ENCODE data around the gene ZNF672. TPM values are rescaled to one million over a fixed set of nuclear protein-coding genes. Genes with fewer than 3 reads are reported as not detected.
A peak's percentile ranks its signal among the peaks of the same experiment; 100 is the strongest.
"Not testable (repeated sequence)": the region's sequence is repeated elsewhere in the genome, so short reads cannot be mapped to it uniquely, and the experiment has no call there.

Gene ZNF672
- polyA plus RNA-seq = 22.4 TPM
- long read RNA-seq, donor 1, partial matches to known transcripts = 0 of 2 reads
- long read RNA-seq, donor 1, other reads (novel, unspliced or antisense) = 0 of 2 reads
- long read RNA-seq, donor 2, transcript ZNF672-201 (4 exons, 2,989 nt) = major isoform, 13 of 23 reads
- long read RNA-seq, donor 2, partial matches to known transcripts = 10 of 23 reads
- long read RNA-seq, donor 2, other reads (novel, unspliced or antisense) = 0 of 23 reads
- long read RNA-seq, donor 3 = 0 reads
- long read RNA-seq, donor 4 = 0 reads
- long read RNA-seq, donor 5, transcript ZNF672-201 (4 exons, 2,989 nt) = major isoform, 6 of 7 reads
- long read RNA-seq, donor 5, partial matches to known transcripts = 0 of 7 reads
- long read RNA-seq, donor 5, other reads (novel, unspliced or antisense) = 0 of 7 reads
- long read RNA-seq, donor 6, transcript ZNF672-201 (4 exons, 2,989 nt) = major isoform, 16 of 16 reads
- long read RNA-seq, donor 6, partial matches to known transcripts = 0 of 16 reads
- long read RNA-seq, donor 6, other reads (novel, unspliced or antisense) = 0 of 16 reads
- long read RNA-seq, donor 7, transcript ZNF672-201 (4 exons, 2,989 nt) = major isoform, 5 of 5 reads
- long read RNA-seq, donor 7, partial matches to known transcripts = 0 of 5 reads
- long read RNA-seq, donor 7, other reads (novel, unspliced or antisense) = 0 of 5 reads
- long read RNA-seq, donor 8, transcript ZNF672-201 (4 exons, 2,989 nt) = major isoform, 15 of 28 reads
- long read RNA-seq, donor 8, partial matches to known transcripts = 13 of 28 reads
- long read RNA-seq, donor 8, other reads (novel, unspliced or antisense) = 0 of 28 reads
- long read RNA-seq, donor 9, transcript ZNF672-201 (4 exons, 2,989 nt) = major isoform, 7 of 13 reads
- long read RNA-seq, donor 9, partial matches to known transcripts = 6 of 13 reads
- long read RNA-seq, donor 9, other reads (novel, unspliced or antisense) = 0 of 13 reads
- long read RNA-seq, donor 10, transcript ZNF672-201 (4 exons, 2,989 nt) = major isoform, 8 of 8 reads
- long read RNA-seq, donor 10, partial matches to known transcripts = 0 of 8 reads
- long read RNA-seq, donor 10, other reads (novel, unspliced or antisense) = 0 of 8 reads
- long read RNA-seq, donor 11, transcript ZNF672-201 (4 exons, 2,989 nt) = major isoform, 5 of 5 reads
- long read RNA-seq, donor 11, partial matches to known transcripts = 0 of 5 reads
- long read RNA-seq, donor 11, other reads (novel, unspliced or antisense) = 0 of 5 reads

- peaks cover 12% of the 10 kb centered on the region for H3K4me1 ChIP-seq (ENCODE audit: control insufficient read depth, insufficient read depth, low read length)
- H3K4me3 ChIP-seq (ENCODE audit: low read length) = peak within 1 kb of the TSS; percentile 77
- no peaks in the 10 kb centered on the region for H3K9me3 ChIP-seq (ENCODE audit: control insufficient read depth, low read depth, low read length)
- no CpG with 5 or more reads among the region's 48 CpGs for WGBS (ENCODE audit: insufficient coverage, low lambda C conversion rate)
- peaks cover 7% of the 10 kb centered on the region for H3K36me3 ChIP-seq (ENCODE audit: control insufficient read depth, insufficient read depth, low read length)
- DNase-seq = peak; percentile 98 to 99
- H3K27ac ChIP-seq (ENCODE audit: low read length) = peak within 1 kb of the TSS; percentile 99
- no peaks in the 10 kb centered on the region for H3K27me3 ChIP-seq (ENCODE audit: control insufficient read depth, insufficient read depth, low read length)
These were observed at the start of gene ZNF672 for GRCh38 chr1:248837781-248838356. TSS of gene ZNF672 (plus strand) at chr1:248838224. CDS start at chr1:248847275, 9,051 bp downstream.

GRCh38 chr1:248788327-248788726 is 49.7 kb upstream of the ZNF672 start:
- Histone ChIP-seq H3K36me3 (ENCODE audit: control insufficient read depth, insufficient read depth, low read length) (no peaks in the 10 kb centered on the region), H3K4me3 (ENCODE audit: low read length) (no peak overlapping the region), H3K4me1 (ENCODE audit: control insufficient read depth, insufficient read depth, low read length) (peaks cover 43% of the 10 kb centered on the region), H3K27ac (ENCODE audit: low read length) (no peak overlapping the region), H3K9me3 (ENCODE audit: control insufficient read depth, low read depth, low read length) (peaks cover 8% of the 10 kb centered on the region), H3K27me3 (ENCODE audit: control insufficient read depth, insufficient read depth, low read length) (no peaks in the 10 kb centered on the region)
- no CpG with 5 or more reads among the region's 3 CpGs for WGBS (ENCODE audit: insufficient coverage, low lambda C conversion rate)
- DNase-seq = peak in 1 of 2 donors; percentile 45

- Histone ChIP-seq H3K9me3 (ENCODE audit: control insufficient read depth, low read depth, low read length) (peaks cover 11% of the 10 kb centered on the region), H3K4me1 (ENCODE audit: control insufficient read depth, insufficient read depth, low read length) (peaks cover 35% of the 10 kb centered on the region)
- H3K27me3 ChIP-seq (ENCODE audit: control insufficient read depth, insufficient read depth, low read length); H3K4me3 ChIP-seq (ENCODE audit: low read length); H3K36me3 ChIP-seq (ENCODE audit: control insufficient read depth, insufficient read depth, low read length); H3K27ac ChIP-seq (ENCODE audit: low read length): not testable (repeated sequence)
- DNase-seq = peak in 1 of 2 donors; percentile 29
- WGBS (ENCODE audit: insufficient coverage, low lambda C conversion rate) = no CpG with 5 or more reads among the region's 2 CpGs
These were observed 48.7 kb upstream of the ZNF672 start for GRCh38 chr1:248789337-248789736.

GRCh38 chr1:248790456-248790855 is 47.6 kb upstream of the ZNF672 start:
- no peaks in the 10 kb centered on the region for H3K27me3 ChIP-seq (ENCODE audit: control insufficient read depth, insufficient read depth, low read length)
- H3K36me3 ChIP-seq (ENCODE audit: control insufficient read depth, insufficient read depth, low read length) = no peaks in the 10 kb centered on the region
- H3K27ac ChIP-seq (ENCODE audit: low read length) = peak overlapping the region; percentile 78
- H3K4me3 ChIP-seq (ENCODE audit: low read length) = no peak overlapping the region
- peaks cover 35% of the 10 kb centered on the region for H3K4me1 ChIP-seq (ENCODE audit: control insufficient read depth, insufficient read depth, low read length)
- 96% methylated on average over 5 of the region's 5 CpGs for WGBS (ENCODE audit: insufficient coverage, low lambda C conversion rate)
- no peak for DNase-seq
- H3K9me3 ChIP-seq (ENCODE audit: control insufficient read depth, low read depth, low read length) = peaks cover 19% of the 10 kb centered on the region

- peak; percentile 75 to 85 for DNase-seq
- WGBS (ENCODE audit: insufficient coverage, low lambda C conversion rate) = 80% methylated on average over 1 of the region's 4 CpGs
- no peak overlapping the region for H3K4me3 ChIP-seq (ENCODE audit: low read length)
These were observed 47.0 kb upstream of the ZNF672 start for GRCh38 chr1:248791010-248791409.

GRCh38 chr1:248792342-248792741 is 45.7 kb upstream of the ZNF672 start:
- Histone ChIP-seq H3K36me3 (ENCODE audit: control insufficient read depth, insufficient read depth, low read length) (no peaks in the 10 kb centered on the region), H3K27me3 (ENCODE audit: control insufficient read depth, insufficient read depth, low read length) (no peaks in the 10 kb centered on the region), H3K27ac (ENCODE audit: low read length) (no peak overlapping the region), H3K4me1 (ENCODE audit: control insufficient read depth, insufficient read depth, low read length) (peaks cover 35% of the 10 kb centered on the region), H3K9me3 (ENCODE audit: control insufficient read depth, low read depth, low read length) (peaks cover 23% of the 10 kb centered on the region), H3K4me3 (ENCODE audit: low read length) (no peak overlapping the region)
- DNase-seq = no peak
- WGBS (ENCODE audit: insufficient coverage, low lambda C conversion rate) = 100% methylated on average over 1 of the region's 5 CpGs

More at GRCh38 chr1:248791010-248791409, 47.0 kb upstream of the ZNF672 start:
- Histone ChIP-seq H3K36me3 (ENCODE audit: control insufficient read depth, insufficient read depth, low read length) (no peaks in the 10 kb centered on the region), H3K9me3 (ENCODE audit: control insufficient read depth, low read depth, low read length) (peaks cover 19% of the 10 kb centered on the region), H3K27ac (ENCODE audit: low read length) (peak overlapping the region; percentile 78), H3K27me3 (ENCODE audit: control insufficient read depth, insufficient read depth, low read length) (no peaks in the 10 kb centered on the region), H3K4me1 (ENCODE audit: control insufficient read depth, insufficient read depth, low read length) (peaks cover 35% of the 10 kb centered on the region)

- H3K36me3 ChIP-seq (ENCODE audit: control insufficient read depth, insufficient read depth, low read length) = no peaks in the 10 kb centered on the region
- H3K4me1 ChIP-seq (ENCODE audit: control insufficient read depth, insufficient read depth, low read length) = peaks cover 28% of the 10 kb centered on the region
- H3K4me3 ChIP-seq (ENCODE audit: low read length) = no peak overlapping the region
- no peaks in the 10 kb centered on the region for H3K27me3 ChIP-seq (ENCODE audit: control insufficient read depth, insufficient read depth, low read length)
- no peak for DNase-seq
- no peak overlapping the region for H3K27ac ChIP-seq (ENCODE audit: low read length)
- H3K9me3 ChIP-seq (ENCODE audit: control insufficient read depth, low read depth, low read length) = peaks cover 23% of the 10 kb centered on the region
These were observed 44.4 kb upstream of the ZNF672 start for GRCh38 chr1:248793592-248793991.

GRCh38 chr1:248794663-248795062 is 43.4 kb upstream of the ZNF672 start:
- H3K4me3 ChIP-seq (ENCODE audit: low read length); H3K36me3 ChIP-seq (ENCODE audit: control insufficient read depth, insufficient read depth, low read length): not testable (repeated sequence)
- WGBS (ENCODE audit: insufficient coverage, low lambda C conversion rate) = 100% methylated on average over 2 of the region's 5 CpGs

GRCh38 chr1:248798791-248799190 is 39.2 kb upstream of the ZNF672 start:
- Histone ChIP-seq H3K27me3 (ENCODE audit: control insufficient read depth, insufficient read depth, low read length) (no peaks in the 10 kb centered on the region), H3K27ac (ENCODE audit: low read length) (no peak overlapping the region), H3K36me3 (ENCODE audit: control insufficient read depth, insufficient read depth, low read length) (no peaks in the 10 kb centered on the region), H3K9me3 (ENCODE audit: control insufficient read depth, low read depth, low read length) (peaks cover 20% of the 10 kb centered on the region), H3K4me3 (ENCODE audit: low read length) (no peak overlapping the region), H3K4me1 (ENCODE audit: control insufficient read depth, insufficient read depth, low read length) (peaks cover 12% of the 10 kb centered on the region)
- WGBS (ENCODE audit: insufficient coverage, low lambda C conversion rate) = 90% methylated on average over 2 of the region's 3 CpGs
- DNase-seq = no peak

More at GRCh38 chr1:248794663-248795062, 43.4 kb upstream of the ZNF672 start:
- not testable (repeated sequence) for H3K27ac ChIP-seq (ENCODE audit: low read length); DNase-seq; H3K27me3 ChIP-seq (ENCODE audit: control insufficient read depth, insufficient read depth, low read length)
- Histone ChIP-seq H3K9me3 (ENCODE audit: control insufficient read depth, low read depth, low read length) (peaks cover 23% of the 10 kb centered on the region), H3K4me1 (ENCODE audit: control insufficient read depth, insufficient read depth, low read length) (peaks cover 18% of the 10 kb centered on the region)
